Measurements from ENCODE around the gene PRKN. TPM values are rescaled to one million over a fixed set of nuclear protein-coding genes. Genes with fewer than 3 reads are reported as not detected.

PRKN gene
- total and polyA plus RNA-seq, 9 of the 15 experiments (the other 6 are each of a cell fraction or from before 2014, with no cell fraction given), result 0.03 to 0.96 (median 0.15) TPM; not detected in 2

- no peaks in the 10 kb centered on the region for H3K4me1 ChIP-seq (replicated peaks in 1 of 2; ENCODE audit: control insufficient read depth in 2 of 2, insufficient read depth in 2 of 2, low read length in 2 of 2)
These were observed 778.0 kb downstream of the PRKN start for GRCh38 chr6:161949531-161949930.

GRCh38 chr6:161948462-161948861 is 779.1 kb downstream of the PRKN start:
- Histone ChIP-seq H3K27me3 (ENCODE audit: control insufficient read depth in 2 of 2, insufficient read depth in 2 of 2, low read length in 2 of 2) (0 out of 5 replicates have a peak, but pooled peaks cover 0 to 1% of the 10 kb centered on the region in 2 experiments), H3K36me3 (ENCODE audit: control insufficient read depth, insufficient read depth, low read length) (no peaks in the 10 kb centered on the region), H3K4me1 (replicated peaks in 1 of 2; ENCODE audit: control insufficient read depth in 2 of 2, insufficient read depth in 2 of 2, low read length in 2 of 2) (no peaks in the 10 kb centered on the region), H3K4me3 (no peak overlapping the region), H4K20me1 (replicated peaks; ENCODE audit: control insufficient read depth, insufficient read depth, low read length) (no peaks in the 10 kb centered on the region), H3K9me3 (replicated peaks; ENCODE audit: control insufficient read depth, insufficient read depth, low read depth, low read length) (no peaks in the 10 kb centered on the region), H2AFZ (ENCODE audit: low read depth, low read length) (no peak overlapping the region), H3K27ac (ENCODE audit: extremely low read depth, low read depth, low read length) (no peak overlapping the region), H3K9ac (ENCODE audit: insufficient read depth in 1 of 2, low read depth in 2 of 2, low read length in 2 of 2) (no peak overlapping the region), H3K79me2 (ENCODE audit: control insufficient read depth, insufficient read depth, low read length) (no peaks in the 10 kb centered on the region), H3K4me2 (ENCODE audit: insufficient read depth, low read length) (no peak overlapping the region), H3K9me1 (ENCODE audit: control insufficient read depth, insufficient read depth, low read length) (no peaks in the 10 kb centered on the region)
- BruUV-seq (replicated peaks), result no TSS peak
- ATAC-seq (no peak), DNase-seq (ENCODE audit: extremely low read depth in 1 of 4, low spot score in 3 of 4) (no peak), FAIRE-seq (no peak)
- ChIA-PET CTCF (ENCODE audit: low intra/inter-chr PET ratio) (no interaction called here), POLR2A (no interaction called here)
- no peak for TF ChIP-seq CXXC5 (CRISPR knock-in tag; IDR thresholded peaks at IDR 0.05)
- TF ChIP-seq, protein P1, sequence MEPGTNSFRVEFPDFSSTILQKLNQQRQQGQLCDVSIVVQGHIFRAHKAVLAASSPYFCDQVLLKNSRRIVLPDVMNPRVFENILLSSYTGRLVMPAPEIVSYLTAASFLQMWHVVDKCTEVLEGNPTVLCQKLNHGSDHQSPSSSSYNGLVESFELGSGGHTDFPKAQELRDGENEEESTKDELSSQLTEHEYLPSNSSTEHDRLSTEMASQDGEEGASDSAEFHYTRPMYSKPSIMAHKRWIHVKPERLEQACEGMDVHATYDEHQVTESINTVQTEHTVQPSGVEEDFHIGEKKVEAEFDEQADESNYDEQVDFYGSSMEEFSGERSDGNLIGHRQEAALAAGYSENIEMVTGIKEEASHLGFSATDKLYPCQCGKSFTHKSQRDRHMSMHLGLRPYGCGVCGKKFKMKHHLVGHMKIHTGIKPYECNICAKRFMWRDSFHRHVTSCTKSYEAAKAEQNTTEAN (CRISPR knock-in tag; IDR thresholded peaks at IDR 0.05), result no peak
- TF ChIP-seq BHLHE40 (IDR thresholded peaks at IDR 0.05; ENCODE audit: low read length), result no peak
- in situ Hi-C loops (cut with MboI) (no loop called here), intact Hi-C loops (cut with micrococcal nuclease) (no loop called here)
- WGBS (ENCODE audit: insufficient coverage, low coverage, missing lambda C conversion rate), result 0% methylated on average over 2 of the region's 2 CpGs

More at GRCh38 chr6:161949531-161949930, 778.0 kb downstream of the PRKN start:
- H3K9me3 ChIP-seq (replicated peaks; ENCODE audit: control insufficient read depth, insufficient read depth, low read depth, low read length), result no peaks in the 10 kb centered on the region; the same call in 1 of the 2 replicates
- no peak for TF ChIP-seq ZNF12 (CRISPR knock-in tag; IDR thresholded peaks at IDR 0.05)
- no peak for TF ChIP-seq SIN3A (IDR thresholded peaks at IDR 0.05; ENCODE audit: borderline replicate concordance in 2 of 2, control insufficient read depth in 1 of 2, low read depth in 2 of 2, low read length in 2 of 2)
- no peak for TF ChIP-seq RUNX1 (IDR thresholded peaks at IDR 0.05; ENCODE audit: low read depth)
- no peak for TF ChIP-seq SMARCE1 (IDR thresholded peaks at IDR 0.05)
- TF ChIP-seq ZNF785 (CRISPR knock-in tag; IDR thresholded peaks at IDR 0.05), result no peak
- no peak for TF ChIP-seq ZFX (CRISPR knock-in tag; IDR thresholded peaks at IDR 0.05)
- TF ChIP-seq NR2C1 (IDR thresholded peaks at IDR 0.05), result no peak
- TF ChIP-seq NR2C1 (tag; IDR thresholded peaks at IDR 0.05), result no peak
- TF ChIP-seq SUPT5H (IDR thresholded peaks at IDR 0.05), result no peak
- TF ChIP-seq ZNF445 (CRISPR knock-in tag; IDR thresholded peaks at IDR 0.05; ENCODE audit: low read depth), result no peak
- TF ChIP-seq TEAD1 (CRISPR knock-in tag; IDR thresholded peaks at IDR 0.05), result no peak
- no peak for TF ChIP-seq RAD51 (IDR thresholded peaks at IDR 0.05; ENCODE audit: borderline replicate concordance, low read depth)
- TF ChIP-seq SMARCB1 (IDR thresholded peaks at IDR 0.05; ENCODE audit: insufficient read length, low read depth), result no peak
- ChIA-PET CTCF (ENCODE audit: low intra/inter-chr PET ratio) (no interaction called here), POLR2A (no interaction called here)
- DNase-seq (ENCODE audit: extremely low read depth in 1 of 4, low spot score in 3 of 4) (no peak), ATAC-seq (no peak), FAIRE-seq (no peak)
- H2AFZ ChIP-seq (ENCODE audit: low read depth, low read length), result no peak overlapping the region
- no peak overlapping the region for H3K4me2 ChIP-seq (ENCODE audit: insufficient read depth, low read length)
- no peak overlapping the region for H3K9ac ChIP-seq (ENCODE audit: insufficient read depth in 1 of 2, low read depth in 2 of 2, low read length in 2 of 2)
- 0% methylated on average over 2 of the region's 2 CpGs for WGBS (ENCODE audit: insufficient coverage, low coverage, missing lambda C conversion rate)
- H3K27ac ChIP-seq (ENCODE audit: extremely low read depth, low read depth, low read length), result no peak overlapping the region
- H3K36me3 ChIP-seq (ENCODE audit: control insufficient read depth, insufficient read depth, low read length), result no peaks in the 10 kb centered on the region
- BruUV-seq (replicated peaks), result no TSS peak
- no peaks in the 10 kb centered on the region for H3K9me1 ChIP-seq (ENCODE audit: control insufficient read depth, insufficient read depth, low read length)
- H3K27me3 ChIP-seq (ENCODE audit: control insufficient read depth in 2 of 2, insufficient read depth in 2 of 2, low read length in 2 of 2), result 0 out of 5 replicates have a peak, but pooled peaks cover 0 to 3% of the 10 kb centered on the region in 2 experiments
- intact Hi-C loops (cut with micrococcal nuclease) (no loop called here), in situ Hi-C loops (cut with MboI) (no loop called here)
- no peaks in the 10 kb centered on the region for H4K20me1 ChIP-seq (replicated peaks; ENCODE audit: control insufficient read depth, insufficient read depth, low read length)
- no peaks in the 10 kb centered on the region for H3K79me2 ChIP-seq (ENCODE audit: control insufficient read depth, insufficient read depth, low read length)
- no peak overlapping the region for H3K4me3 ChIP-seq
